GM19238 (cell line): ENCODE data around the gene PHF2.

Source experiments
- DNase-seq: peaks from one replicate; pipeline ENCODE4 v3.0.0; 2011; ENCODE audit warnings: low spot score; ENCODE audit not compliant: insufficient read length

Gene PHF2

DNA sequence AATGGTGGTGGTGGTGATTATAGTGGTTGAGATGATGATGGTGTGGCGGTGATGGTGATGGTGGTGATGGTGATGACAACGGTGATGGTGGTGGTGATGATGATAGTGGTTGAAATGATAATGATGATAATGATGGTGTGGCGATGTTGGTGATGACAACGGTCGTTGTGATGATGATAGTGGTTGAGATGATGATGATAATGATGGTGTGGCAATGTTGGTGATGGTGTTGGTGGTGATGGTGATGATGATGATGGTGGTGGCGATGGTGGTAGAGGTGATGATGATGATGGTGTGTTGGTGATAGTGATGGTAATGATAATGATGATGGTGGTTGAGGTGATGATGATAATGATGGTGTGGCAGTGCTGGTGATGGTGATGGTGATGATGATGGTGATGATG lies 48.0 kb downstream of the PHF2 start:
- no peak for DNase-seq

DNA sequence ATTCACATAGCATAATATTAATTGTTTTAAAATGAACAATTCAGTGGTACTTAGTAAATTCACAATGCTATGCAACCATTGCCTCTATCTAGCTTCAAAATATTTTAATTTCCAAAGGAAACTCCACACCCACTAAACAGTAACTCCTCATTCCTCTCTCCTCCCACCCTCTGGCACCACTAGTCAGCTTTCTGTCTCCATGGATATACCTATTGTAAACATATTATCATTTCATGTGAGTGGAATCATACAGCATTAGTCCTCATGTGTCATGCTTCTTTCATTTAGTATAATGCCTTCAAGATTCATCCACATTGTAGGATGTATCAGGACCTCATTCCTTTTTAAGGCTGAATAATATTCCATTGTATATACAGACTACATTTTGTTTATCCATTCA lies 48.6 kb downstream of the PHF2 start:
- DNase-seq, result no peak

DNA sequence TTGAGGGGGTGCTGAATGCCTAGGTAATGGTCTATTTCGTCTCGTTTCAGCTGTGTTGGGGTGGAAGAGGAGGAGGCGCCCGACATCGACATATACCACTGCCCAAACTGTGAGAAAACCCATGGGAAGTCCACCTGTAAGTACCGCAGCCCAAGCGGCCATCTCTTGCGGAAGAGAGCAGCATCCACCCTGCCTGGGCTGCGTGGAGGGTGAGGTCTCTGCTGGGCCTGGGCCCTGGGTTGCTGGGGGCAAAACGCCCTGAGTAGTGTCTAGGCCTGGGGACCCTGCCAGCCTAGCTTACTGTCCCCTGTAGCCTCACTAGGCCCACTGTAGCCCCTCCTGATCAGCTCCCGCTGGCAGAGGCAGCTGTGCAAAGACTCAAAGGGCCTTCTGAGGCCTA lies 53.5 kb downstream of the PHF2 start:
- no peak for DNase-seq

DNA sequence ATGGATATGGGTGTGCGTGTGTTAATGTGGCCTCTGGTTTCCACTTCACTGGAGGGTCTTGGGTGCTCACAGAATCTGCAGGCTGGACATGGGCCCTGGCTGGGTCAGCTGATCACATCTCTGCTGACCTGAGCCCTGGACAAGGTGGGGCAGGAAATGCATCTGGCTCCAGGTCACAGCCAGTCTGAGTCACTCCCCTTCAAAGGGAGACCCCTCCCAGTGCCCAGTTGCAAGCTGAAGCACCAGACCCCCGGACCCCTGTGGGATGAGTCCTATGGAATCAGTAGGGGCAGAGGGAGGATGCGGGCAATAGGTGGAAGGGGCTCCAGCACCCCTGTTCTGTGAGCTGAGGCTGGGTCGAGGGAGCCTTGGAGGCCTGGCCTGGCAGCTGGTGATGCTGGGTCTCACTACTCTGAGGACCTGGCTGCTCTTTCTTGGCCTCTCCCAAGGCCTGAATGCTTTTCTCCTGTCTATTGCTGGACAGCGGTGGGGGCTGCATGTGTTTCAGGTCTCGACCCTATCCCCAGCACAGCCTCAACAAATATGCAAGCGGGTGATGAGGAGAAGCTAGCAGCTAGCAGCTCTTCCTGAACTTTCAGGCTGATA lies 54.5 kb downstream of the PHF2 start:
- DNase-seq, result no peak

DNA sequence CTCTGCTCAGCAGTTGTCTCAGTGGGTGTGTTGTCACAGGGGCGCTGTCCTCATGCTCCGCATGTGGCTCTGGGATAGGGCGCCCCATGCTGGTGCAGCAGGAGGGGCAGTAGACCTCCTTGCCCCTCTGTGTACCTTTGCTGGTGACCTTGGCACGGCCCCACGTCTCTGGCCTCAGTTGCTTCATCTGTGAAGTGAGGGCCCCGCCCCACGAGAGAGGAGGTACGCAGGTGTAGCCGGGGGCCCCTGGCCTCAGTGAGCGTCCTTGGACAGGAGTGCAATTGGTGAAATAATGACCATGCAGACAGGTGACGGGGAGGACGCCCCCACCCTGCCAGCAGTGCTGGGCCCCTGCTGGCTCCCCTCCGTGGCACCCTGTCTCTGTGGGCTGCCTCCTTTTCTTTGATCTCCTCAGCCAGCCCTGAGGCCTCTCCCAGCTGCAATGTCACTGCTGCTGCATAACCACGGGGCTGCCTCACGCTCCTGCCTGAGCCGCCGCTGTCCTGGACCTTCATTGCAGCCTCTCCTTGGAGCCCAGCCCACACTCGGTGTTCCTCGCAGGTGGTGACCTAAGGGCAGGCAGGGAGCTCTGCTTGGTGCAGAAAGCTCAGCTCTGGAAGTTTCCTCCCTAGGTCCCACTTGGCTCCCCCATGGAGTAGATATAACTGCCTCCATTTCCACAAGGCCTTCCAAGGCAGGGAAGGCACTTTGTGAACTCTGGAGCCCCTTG lies 57.3 kb downstream of the PHF2 start:
- no peak for DNase-seq

DNA sequence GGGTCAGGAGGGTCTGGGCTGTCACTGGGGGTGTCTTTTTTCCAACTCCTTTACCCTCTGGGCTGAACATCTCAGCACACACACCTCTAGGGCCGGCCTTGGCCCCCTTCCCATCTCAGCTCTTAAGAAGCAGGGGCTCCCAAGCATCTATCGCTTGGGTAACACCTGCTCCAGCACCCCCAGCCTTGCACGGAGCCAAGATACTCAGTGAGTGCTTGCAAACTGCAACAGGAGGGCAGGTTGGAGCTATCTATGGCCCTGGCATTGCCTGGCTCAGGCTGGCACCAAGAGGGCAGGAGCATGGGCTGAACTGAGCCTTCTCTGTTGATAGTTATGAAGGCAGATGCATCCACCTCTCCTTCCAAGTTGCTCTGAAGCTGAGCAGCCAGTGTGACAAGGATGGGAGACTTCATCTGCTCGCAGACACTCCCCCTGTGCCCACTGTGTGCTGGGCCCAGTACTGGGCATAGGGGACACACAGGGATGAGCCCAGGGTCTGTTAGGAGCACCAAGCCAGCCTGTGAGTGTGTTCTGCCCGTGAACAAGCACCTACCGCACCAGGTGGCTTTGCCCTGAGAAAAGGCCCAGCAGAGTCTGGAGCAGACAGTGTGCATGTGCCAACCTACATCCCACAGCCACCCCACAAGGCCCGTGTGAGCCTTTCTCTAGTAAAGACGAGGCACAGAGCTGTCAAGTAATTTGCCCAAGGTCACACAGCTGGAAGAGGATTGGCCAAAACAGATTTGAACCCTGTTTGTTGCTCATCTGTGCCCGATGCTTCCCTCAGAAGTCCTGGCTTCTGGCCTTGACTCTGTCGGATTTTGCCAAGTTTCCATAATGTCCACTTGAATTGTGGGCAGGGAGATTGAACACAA lies 58.2 kb downstream of the PHF2 start:
- no peak for DNase-seq

DNA sequence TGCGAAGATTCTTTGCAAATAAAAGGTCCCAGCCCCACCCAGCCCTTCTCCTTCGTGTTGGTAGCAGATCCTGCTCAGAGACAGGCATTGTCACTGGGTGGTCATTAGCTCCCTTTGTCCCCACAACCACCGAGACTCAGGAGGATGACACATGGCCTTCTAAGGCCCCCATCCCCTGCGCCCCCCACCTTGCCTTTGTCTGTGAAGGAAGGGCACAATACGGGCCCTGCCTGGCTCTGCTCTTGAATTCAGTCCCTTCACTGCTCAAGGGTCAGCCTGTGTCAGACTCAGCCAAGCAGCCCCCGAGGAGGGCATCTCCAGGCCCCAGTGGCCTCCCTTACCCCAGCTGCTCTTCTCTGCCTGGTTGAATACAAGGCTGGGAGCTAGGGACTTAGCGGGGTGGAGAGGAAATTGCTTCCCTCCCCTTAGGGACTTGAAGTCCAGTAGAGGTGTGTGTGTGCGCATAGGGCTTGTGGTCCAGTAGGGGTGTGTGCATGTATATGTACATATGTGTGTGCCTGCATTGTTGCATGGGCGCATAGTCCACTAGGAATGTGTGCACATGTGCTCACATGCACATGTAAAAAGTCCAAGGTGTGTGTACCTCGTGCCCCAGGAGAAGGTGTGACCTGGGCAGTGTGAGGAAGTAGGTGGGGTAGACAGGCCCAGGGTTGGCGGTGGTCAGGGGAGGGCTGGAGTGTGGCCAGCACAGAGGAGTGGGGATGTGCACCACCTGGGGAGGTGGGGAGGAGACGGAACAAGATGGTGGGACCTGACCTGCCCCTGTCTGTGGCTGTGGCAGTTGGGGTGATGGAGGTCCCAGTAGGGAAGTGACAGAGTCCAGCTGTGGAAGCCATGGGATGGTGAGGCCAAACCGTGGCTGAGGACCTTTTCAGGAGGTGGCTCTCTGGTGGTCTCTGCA lies 59.1 kb downstream of the PHF2 start:
- DNase-seq, result no peak

DNA sequence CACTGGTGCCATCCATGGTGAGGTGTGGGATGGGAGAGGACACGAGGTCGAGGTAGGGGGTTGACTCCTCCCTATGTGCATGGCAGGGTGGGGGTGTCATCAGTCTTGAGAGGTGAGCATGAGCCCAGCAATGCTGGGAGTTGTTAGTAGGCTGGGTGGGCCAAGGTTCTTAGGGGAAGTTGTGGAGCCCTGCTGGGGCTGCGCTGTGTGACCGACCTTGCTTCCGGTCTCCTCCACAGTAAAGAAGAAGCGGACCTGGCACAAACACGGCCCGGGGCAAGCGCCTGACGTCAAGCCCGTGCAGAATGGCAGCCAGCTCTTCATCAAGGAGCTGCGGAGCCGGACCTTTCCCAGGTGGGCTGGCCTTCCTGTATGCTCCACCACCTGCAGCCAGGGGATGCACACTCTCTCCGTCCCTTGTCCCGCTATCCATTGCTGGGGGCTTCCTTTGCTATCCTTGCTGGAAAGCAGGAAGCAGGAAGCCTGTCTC lies 59.8 kb downstream of the PHF2 start:
- no peak for DNase-seq

DNA sequence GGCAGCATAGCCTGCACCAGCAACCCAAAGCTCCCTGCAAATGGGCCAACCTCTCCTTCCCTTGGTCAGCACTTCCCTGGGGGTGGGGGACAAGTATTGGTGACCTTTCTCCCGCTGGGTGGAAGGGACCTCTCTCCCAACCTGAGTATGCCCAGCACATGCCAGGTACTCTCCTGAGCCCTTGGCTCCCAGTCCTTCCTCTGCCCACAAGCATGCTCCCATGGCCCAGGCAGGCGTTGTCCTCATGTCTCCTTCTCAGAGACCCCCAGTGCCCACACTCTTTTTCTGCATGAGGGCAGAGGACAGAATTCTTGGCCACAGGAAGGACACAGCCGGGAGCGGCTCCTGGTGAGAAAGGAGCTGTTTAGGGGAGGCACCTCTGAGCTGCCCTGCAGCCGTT lies 60.3 kb downstream of the PHF2 start:
- DNase-seq, result no peak

DNA sequence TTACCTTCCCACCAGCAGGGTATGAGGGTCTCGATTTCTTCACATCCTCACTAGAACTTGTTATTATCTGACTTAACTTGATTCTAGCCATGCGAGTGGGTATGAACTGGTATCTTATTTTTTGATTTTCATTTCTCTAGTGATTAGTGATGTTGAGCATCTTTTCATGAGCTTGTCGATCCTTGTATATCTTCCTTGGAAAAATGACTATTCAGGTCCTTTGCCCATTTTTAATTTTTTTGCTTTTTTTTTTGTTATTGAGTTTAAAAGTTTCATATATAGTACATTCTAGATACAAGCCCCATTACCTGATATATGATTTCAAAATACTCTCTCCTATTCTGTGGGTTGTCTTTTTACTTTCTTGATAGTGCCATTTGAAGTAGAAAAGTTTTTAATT lies 61.5 kb downstream of the PHF2 start:
- DNase-seq, result no peak

DNA sequence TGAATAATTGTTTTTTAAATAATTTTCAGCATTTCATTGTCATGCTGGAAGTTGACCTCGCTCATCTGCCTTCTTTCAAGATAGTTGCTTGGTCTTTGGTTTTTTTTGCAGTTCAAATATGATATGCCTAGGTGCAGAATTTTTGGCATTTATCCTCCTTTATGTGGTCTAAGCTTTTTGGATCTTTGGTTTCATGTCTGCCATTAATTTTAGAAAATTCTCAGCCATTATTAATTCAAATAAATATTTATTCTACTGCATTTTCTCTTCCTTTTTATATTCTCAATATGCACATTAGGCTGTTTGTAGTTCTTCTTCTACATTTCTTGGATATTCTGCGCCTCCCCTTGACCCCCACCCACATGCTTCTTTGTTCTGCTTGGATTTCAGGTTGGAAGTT lies 63.6 kb downstream of the PHF2 start:
- no peak for DNase-seq

DNA sequence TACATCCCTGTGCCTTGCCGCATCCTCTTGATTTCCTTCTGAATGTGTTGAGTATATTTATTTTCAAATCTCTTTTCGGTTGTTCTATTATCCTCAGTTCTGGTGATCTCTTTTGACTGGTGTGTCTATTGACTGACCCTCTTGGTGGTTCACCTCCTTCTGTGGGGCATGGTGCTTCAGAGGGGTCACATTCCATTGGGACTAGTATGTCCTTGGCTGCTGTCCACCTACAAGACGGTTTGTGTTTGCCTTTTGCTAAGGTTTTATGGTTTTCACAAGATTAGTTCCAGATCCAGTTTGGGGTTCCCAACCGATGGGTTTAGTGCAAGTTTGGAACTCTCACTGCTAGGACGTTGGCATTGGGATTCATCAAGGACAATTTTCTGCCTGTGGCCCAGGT lies 66.6 kb downstream of the PHF2 start:
- DNase-seq, result no peak

DNA sequence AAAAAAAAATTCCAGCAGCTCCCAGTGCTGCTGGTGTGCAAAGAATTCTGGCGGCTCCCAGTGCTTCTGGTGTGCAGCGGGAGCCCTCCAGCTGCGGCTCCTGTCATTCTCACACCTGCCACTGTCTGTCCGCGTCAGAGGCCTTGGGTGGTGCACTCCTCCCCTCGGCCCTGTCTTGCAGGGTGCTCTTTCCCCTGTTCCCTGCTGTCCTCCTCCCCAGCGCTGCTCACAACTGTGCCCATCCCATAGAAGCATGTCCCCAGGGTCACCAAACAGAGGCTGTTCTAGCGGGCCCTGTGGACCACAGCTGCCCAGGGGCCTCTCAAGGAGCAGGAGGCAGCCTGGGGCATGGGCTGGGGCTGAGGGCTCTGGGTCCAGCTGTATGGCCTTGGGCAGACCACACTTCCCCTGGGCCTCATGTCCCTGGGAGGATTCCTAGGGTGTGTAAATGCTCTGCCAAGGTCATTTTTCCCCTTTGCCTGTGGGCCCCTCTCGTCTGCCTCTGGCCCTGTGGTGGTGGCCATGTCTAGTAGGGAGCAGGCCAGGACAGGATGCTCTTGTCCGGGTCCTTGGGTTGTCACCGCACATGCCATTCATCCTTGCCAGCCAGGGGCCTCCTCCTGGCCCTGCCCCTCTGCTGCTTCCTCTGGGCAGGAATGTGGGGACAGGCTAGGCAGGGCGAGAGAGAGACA lies 68.2 kb downstream of the PHF2 start:
- no peak for DNase-seq

DNA sequence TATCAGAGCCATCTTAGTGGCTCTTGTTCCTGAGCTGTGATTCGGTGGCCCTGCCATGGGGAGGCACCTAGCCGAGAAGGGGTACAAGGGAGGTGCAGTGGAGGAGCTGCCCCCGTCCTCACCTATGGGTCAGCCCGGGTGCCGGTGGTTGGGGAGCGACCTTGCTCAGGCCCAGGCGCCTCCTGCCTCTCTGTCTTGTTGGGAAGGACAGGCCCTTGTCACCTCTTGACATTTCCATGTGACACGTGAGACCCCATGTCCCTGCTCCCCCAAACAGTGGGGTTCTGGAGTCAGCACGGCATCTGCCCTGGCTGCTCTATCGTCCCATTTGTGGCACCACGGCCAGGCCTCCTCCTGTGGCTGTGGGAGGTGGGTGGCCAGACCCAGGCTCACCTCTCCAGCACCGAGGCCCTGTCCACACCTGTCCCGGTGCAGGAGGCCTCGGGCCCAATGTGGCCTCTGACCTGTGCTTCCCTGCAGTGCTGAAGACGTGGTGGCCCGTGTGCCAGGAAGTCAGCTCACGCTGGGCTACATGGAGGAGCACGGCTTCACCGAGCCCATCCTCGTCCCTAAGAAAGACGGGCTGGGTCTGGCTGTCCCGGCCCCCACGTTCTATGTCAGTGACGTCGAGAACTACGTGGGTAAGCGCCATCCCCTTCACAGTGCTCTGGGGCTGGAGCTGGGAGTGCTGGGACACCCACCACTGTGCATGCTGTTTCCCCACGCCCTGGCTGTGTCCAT lies 68.9 kb downstream of the PHF2 start:
- no peak for DNase-seq

DNA sequence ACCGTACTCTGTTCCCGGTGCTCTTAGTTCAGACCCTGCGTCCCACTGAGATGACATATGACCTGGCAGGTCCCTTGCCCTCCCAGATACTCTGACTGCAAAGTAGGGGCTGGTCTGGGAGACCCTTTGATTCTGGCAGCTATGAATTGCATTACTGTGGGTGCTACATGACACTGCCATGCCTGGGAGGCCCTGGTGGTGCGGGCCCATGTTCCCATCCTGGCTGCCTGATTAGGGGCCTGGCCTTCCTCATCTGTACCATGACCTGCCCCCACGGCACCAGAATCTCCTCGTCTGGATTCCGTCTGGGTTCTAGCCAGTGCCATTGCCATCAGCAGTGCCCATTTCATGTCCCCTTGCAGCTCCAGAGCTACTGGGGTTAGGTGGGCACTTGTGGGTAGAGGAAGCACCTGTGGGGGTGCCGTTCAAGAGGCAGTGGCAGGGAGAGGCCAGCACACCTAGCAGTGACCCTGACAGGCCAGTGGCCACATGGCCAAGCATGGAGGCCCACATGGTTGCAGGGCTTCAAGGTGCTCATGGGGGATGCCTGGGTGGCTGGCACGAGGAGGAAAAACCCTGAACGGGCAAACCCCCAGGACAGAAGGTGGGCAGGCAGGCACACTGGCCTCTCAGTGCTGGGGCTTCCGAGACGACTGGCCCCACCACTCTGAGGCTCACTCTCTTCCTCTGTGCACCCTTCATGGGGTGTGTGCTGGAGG lies 69.7 kb downstream of the PHF2 start:
- DNase-seq, result no peak

DNA sequence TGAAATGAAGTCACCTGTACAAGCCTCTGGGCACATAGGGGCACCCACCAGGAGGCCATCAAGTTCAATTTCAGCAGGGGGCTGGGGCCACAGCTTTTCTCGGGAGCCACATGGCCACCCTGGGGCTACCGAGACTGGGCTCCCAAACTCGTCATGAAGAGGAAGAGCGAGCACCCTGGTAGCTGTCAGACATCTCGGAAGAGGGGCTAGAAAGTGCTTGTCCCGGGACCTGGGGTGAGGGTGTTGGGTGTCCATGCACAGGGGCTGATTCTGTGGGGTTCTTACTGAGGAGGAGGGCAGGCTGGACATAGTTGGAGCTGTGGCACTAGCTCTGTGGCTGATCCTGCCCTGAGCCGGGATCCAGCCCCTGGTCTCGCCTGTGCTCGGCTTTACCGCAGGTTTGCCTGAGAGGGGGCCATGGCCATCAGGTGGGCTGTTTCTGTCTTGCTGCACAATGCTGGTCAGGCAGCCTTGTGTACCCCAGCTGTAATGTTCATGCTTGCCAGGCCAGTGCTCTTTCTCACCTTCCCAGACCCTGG lies 70.3 kb downstream of the PHF2 start:
- no peak for DNase-seq

DNA sequence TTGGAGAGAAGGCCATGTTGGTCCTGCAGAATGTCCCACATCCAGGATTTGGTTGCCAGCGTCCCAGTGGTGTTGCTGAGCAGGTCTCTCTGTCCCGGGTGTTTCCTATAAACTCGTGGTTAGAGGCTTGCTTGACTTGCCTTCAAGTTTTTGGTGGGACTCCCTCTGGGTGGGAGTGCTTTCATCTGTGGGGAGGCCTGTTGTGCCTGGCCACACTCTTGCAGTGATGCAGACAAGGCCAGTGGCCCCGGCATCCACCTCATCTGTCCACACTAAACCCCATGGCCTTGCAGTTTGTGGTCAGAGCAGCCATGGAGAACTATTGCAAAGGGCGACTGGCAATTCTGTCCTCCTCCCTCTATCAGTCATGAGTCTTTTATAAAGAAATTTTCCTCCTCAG lies 71.8 kb downstream of the PHF2 start:
- no peak for DNase-seq

DNA sequence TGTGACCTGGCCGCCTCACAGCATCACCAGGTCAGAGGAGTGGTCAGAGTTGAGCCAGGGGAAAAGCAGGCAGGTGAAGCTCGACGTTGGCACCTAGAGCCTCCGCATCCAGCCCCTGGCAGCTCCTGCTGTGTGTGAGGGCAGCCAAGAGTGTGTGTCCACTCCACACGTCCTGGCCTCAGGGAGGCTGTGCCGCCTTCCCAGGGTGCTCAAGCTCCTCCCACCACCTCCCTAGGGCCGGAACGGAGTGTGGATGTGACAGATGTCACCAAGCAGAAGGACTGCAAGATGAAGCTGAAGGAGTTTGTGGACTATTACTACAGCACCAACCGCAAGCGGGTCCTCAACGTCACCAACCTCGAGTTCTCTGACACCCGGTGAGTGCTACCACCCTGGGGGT lies 72.5 kb downstream of the PHF2 start:
- DNase-seq, result no peak
